Measurements from ENCODE around the gene TP53AIP1.

TP53AIP1 gene

DNA sequence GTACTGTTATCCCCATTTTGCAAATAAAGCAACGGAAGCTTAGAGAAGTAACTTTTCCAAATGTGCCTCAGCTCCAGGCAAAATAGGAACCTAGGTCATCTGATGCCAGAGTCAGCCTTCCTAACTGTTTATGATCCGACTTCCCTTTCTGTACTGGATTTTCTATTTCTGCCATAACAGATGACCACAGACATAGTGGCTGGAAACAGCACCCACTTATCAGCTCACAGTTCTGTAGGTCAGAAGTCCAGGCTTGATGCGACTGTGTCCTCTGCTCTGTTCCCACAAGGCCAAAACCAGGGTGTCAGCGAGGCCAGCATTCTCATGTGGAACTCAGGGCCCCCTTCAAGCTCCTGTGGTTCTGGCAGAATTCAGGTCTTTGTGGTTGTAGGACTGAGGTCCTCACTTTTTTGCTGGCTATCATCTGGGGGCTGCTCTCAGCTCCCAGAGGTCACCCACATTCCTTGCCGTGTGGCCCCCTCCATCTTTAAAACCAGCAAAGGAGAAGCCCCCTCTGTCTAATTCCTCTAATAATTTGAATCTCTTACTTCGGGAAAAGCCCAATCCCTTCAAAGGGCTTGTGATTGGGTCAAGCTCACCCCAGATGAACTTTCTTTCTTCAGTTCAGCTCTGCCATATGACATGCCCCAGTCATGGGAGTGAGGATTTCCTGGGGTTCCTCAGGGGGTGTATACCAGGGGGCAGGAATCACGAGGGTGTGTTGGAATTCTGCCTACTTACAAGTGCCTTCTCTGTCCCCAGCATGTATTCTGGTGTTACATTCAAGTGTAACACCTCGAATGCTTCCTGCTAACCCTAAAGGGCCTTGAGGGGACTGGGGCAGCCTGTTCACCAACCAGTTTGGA lies 36.3 kb downstream of the TP53AIP1 start:
- no peak for DNase-seq (ENCODE audit: low spot score)

DNA sequence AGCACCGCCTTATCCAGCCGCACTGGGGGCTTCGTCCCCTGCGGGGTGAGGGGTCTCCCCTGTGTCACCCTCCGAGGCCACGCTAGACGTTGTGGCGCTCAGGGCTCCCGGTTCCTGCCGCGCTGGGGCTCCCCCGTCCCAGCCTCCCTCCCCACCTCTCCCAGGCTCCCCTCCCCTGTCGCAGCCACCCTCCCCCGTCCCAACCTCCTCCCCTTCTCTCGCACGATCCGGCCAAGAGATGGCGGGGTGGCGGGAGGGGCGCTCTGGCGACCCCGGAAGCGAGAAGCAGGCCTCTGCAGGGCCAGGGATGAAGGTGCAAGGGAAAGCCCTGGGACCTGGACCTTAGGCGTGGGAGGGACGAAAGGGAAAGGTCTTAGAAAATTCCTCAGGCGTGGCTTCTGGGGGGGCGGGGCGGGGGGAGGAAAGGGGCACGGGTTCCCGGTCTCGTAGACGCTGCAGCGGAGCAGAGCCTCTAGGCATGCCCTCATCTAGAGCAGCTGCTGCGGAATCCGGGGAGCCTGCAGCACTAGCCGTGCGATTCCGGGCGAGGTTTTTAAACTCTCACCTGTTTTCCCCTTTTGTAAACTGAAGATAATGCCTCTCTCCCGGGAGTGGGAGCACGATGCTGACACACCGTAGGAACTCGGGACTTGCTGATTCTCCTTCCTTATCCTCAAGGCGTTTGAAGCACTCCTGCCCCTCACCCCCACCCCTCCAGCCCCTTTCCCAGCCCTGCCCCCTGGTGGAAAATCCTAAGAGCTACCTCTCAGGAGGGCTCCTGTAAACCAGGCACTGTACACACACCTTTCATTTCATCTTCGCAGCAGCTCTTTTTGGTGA lies 37.1 kb downstream of the TP53AIP1 start:
- peak; percentile 72 for DNase-seq (ENCODE audit: low spot score)

DNA sequence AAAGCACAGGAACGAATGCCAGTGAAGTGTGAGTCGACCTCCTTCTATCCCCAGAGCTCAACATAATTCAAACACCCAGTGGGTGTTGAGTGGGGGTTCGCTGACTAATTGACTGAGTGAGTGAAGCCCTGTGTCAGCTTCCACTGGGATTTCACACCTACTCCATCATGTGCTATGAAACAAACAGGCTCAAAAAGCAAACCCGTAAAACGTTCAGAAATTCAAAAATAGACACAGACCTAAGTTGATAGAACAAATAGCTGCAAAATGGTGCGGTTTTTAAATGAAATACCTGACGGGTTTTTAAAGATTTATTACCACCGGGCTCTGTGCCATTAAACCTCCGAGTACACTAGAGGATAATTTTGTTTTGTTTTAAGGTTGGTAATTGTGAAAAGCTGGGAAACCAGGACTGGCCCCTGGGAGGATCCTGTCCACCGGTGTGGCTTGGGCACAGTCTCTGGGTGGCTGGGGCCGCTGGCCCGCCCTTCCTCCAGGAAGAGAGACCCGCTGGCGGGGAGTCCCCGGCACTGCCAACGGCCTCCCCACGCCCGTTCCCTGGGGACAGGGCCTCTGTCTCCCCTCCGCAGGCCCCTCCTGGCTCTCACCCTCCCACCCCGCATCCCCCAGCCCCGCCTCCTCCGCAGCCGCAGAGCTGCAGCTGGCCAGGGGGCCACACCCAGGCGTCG lies 37.9 kb downstream of the TP53AIP1 start:
- DNase-seq (ENCODE audit: low spot score), result peak; percentile 70

DNA sequence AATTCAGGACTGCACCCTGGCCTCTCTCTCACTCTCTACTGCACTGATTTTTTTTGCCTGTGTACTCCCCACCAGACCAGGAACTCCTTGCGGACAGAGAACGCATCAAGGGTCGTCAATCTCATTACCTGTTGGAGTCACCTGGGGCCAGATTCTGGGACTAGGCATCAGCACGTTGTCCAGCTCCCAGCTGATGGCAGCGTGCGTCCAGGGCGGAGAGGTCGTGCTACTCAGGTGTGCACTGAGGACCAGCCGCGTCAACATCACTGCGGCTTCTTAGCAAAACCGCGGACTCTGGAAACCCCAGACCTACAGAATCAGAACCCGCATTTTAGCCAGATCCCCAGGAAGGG lies 38.4 kb downstream of the TP53AIP1 start:
- DNase-seq (ENCODE audit: low spot score), result no peak

DNA sequence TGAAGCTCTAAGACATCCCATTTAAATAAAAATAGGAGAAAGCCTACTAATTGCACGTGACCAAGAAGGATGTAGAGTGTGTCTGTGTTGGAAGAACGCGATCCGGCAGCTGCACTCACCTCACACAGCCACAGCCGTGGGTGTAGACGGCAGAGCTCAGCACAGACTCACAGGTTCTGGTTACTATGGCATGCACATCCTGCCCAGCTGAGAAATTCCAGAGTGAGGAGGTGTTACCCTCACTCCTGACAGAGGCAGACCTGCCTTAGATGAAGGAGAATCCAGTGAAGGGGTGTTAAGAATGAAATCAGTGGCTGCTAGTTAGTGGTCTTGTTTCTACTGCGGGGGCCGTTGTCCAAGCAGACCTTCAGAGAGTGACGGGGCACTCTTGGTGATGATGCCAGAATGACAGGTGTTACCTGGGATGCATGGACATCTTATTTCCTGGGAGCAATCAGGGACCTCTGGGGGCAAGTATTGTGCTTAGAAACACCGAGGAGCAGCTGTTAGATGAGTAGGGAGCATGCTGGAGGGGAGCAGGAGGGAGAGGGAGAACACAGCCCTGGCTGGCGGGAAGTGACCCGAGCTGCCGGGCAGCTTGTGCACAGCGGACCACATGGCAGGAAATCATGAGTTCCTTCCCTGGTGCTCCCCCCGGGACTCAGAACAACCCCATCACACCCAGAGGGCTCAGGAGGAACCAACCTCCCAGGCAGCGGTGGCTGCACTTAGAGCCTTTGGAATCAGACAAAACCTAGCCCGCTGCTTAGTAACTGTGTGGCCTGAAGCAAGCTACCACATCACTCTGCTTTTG lies 39.2 kb downstream of the TP53AIP1 start:
- no peak for DNase-seq (ENCODE audit: low spot score)

DNA sequence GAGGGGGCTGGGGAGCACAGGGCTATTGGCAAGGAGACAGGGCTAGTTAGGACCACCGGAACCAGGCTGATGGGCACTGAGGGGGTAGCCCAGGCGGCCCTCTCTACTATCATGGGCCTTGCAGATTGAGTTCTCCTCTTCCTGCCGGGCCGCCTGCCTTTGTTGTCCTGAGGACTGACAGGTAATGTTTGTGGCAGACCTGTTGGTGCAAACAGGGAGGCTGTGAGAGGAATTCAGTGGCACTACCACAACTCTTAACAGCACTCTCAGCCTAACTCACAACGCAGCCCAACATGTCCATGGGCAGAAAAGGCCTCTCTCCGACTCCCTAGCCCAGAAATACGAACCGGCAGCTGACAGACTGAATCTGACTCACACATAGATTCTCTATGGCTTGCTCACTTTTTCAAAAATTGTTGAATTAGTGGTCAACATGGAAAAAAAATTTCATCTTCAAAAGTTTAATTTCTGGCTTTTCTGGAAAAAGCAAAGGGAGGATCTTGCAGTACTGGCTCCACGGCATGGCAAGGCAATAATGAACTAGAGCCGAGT lies 40.1 kb downstream of the TP53AIP1 start:
- no peak for DNase-seq (ENCODE audit: low spot score)

DNA sequence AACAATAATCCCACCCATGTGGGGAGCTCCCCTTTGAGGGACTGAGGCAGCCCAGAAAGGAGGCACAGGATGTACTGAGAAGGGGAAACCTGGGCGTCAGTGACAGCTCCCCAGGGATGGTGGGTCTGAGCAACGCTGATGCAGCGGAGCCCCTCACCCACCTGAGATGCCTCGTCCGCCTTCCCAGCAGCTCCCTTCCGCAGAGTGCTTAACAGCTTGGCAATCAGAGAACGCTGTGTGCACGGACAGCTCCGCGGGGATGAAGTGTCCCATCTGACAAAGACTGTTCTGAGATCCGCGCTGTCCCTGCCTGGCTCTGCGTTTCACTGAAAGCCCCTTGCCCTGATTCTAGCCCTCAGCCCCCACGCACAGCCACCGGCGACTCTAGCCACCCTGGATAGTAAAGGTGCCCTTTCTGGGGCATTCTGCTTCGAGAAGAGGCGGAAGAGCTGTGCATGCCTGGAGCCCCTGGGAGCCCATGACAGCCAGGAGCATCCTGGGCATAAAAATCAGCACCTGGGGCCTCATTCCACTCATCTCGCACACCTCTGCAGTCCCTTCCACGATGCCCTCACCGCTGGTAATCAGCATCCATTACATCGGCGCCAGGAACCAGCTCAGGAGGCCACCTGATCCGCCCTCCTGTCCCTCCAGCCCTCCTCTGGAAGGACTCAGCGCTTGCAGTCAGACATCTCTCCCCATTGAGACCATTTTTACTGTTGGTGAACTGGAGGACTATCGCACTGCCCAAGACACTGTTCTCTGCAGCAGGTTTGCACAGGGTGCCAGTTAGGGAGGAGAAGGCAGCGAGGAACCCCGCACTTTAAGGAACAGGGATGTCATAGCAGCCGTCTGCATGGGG lies 40.8 kb downstream of the TP53AIP1 start:
- DNase-seq (ENCODE audit: low spot score), result no peak

DNA sequence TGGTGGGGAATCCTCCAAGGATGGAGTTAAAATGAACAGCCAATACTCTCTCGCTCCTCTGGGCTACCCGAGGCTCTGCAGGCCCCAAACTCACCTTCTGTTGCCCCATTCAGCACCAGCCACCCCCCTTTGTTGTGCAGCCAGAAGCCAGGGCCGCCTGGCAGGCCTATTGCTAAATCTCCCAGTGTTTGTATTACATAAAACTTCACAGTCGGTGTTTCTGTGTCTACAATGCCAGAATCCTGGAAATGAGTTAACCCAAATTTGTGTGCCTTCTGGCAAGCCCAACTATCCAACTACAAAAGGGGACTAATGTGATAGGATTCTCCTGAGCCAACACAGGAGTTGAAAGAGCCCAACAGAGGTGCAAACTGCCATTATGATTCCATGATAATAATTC lies 42.2 kb downstream of the TP53AIP1 start:
- no peak for DNase-seq (ENCODE audit: low spot score)

DNA sequence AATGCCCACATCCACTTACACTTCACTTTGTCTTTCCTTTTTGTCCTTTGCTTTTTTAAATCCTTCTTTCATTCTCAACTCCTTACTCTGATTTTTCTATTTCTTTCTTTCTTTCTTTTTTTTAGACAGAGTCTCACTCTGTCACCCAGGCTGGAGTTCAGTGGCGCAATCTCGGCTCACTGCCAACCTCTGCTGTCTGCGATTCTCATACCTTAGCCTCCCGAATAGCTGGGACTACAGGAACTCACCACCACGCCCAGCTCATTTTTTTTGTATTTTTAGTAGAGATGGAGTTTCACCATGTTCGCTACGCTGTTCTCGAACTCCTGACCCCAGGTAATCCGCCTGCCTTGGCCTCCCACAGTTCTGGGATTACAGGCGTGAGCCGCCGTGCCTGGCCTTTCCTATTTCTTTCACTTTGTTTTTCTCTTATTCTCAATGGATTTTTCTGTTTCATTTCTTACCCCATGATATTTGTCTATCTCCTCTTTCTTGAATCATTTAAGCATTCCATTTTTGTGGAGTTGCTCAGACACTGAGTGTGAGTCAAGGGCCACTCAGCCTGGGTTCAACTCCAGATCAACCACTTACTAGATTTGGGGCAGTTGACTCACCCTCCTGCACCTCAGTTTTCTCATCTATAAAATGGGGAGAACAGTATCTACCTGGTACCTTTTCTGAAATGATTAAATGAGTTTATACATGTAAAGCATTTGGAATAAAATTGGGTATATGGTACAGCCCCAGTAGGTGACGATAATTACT lies 43.9 kb downstream of the TP53AIP1 start:
- no peak for DNase-seq (ENCODE audit: low spot score)

DNA sequence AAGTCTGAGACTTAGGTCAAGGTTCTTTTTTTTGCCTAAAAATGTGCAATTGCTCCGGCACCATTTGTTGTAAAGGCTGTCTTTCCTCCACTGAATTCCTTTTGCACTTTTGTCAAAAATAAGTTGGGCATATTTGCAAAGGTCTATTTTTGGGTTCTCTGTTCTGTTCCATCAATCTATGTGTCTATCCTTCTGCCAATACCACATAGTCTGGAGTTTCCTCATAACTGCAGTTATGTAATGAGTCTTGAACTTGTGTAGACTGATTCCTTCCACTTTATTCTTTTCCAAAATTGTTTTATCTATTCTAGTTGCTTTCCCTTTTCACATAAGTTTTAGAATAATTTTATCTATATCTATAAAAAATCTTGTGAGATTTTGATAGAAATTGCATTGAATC lies 44.8 kb downstream of the TP53AIP1 start:
- no peak for DNase-seq (ENCODE audit: low spot score)

DNA sequence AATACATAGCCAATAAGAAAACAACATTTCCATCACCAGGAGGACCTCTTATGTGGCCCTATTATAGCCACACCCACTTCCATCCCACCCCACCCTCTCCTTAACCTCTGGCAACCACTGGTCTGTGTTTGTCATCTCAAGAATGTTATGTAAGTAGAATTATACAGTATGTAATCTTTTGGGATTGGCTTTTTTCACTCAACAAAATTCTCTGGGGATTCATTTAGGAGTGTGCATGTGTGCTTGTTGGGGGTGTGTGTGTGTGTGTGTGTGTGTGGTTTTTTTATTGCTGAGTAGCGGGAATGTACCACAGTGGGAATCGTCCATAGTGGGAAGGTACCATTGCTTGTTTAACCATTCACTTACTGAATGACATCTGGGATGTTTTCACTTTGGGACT lies 46.3 kb downstream of the TP53AIP1 start:
- DNase-seq (ENCODE audit: low spot score), result no peak

DNA sequence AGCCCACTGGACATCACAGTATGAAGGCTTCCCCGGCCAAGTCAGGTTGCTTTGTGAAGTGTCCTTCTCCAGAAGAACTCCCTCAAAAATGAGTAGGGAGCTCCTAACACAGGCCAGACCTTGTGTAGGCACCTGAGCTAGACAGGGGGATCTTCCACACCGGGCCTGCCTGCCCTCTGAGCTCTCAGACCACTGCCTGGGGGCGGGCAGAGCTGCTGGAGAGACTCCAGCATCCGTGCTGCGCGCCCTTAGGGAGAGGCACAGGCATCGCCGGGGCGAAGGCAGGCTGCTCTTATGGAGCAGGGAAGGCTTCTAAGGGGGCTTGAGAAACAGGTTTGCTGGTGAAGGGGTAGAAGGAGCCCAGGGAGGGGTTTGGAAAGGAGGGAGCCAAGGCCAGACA lies 47.1 kb downstream of the TP53AIP1 start:
- DNase-seq (ENCODE audit: low spot score), result no peak

DNA sequence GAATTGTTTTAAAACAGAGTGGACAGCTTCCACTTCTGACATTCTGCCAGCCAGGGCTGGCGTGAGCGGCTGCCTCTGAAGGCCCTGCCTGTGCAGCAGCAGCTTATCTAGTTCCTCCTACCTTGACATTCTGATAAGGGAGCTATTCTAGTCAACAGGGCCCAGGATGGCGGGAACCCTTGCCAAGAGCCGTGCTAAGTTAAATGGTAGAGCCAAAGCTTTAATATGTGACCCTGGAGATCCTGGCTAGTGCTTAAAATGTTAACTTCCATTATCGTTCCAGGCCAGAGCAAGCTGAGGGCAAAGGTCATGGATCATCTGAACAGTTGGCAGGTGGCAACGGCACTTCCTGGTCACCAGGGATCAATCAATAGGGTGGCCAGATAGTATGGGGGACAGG lies 48.0 kb downstream of the TP53AIP1 start:
- DNase-seq (ENCODE audit: low spot score), result no peak

DNA sequence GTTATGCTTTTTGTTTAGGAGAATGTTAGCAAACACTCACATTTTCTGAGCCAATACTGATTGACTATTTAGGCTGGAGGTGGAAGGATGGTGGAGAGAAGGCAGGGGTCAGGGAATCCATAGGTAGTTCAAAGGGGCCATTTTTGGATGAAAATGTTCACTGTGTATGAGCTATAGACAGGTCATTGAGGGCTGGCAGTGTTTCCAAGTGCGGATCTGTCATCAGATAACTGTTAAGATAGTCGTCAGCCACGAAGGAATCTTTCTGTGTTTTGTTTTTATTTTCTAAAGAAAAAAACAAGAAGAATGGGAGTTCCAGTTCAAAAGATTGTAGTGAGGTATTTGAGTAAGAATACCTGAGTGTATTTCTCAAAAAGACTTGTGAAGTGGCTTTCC lies 48.4 kb downstream of the TP53AIP1 start:
- DNase-seq (ENCODE audit: low spot score), result no peak

DNA sequence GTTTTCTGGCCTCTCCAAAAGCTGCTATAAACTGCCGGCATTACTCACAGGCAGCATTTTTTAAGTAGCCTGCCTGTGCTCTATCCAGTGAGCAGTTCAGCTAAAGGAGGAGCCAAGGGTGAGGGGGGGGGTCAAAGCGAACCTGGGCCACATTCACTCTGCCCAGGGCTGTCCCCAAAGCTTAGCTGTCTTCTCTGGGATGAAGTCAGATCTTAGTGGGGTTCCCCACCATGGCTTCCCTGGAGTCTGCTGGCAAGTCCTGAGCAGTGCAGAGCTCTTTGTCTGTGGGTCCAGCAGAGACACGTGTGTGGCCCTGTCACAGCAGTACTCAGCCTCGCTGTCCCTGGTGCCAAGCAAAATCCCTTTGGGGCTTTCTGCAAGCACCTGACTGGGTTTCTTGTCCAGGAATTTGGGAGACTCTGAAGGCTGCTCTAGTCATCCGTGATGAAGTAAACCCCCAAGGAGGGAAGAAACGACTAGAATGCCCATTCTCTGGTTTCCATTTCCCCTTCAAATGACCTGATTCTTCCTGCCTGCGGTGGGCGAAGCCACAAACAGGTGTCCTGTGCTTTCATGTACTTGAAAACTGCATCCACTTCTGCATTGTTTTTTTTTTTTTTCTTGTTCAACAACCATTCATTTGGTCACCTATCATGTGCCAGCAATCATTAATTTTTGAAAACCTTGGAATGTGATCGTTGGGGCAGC lies 48.9 kb downstream of the TP53AIP1 start:
- DNase-seq (ENCODE audit: low spot score), result no peak

DNA sequence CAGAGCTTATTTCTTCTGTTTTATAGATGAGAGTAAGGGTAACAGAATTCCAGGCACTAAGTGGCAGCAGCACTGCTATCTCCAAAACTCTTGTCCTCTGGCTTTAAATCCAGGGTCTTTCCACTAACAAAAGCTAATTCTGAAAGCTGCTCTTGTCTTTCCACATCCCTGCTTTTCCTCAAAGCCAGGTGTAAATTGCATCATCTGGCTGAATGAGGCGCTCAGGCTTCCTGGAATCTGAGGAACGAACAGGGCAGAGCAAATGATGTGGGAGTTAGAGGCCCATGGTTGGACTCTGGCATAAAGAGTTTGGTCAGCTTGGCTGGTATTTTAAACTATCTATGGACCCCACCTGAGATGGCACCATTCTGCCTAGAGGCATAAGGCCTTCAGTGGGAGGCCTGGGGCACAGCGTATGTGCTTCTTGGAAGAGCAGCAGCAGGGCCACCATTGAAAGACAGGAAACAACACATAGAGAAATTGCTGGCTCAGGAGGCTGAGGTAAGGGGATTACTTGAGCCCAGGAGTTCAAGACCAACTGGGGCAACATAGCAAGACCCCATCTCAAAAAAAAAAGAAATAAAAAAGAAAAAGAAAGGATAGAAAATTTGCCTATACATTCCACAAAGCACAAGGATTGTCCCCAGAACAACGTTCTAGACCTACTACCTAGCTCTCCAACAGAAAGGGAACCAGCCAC lies 49.7 kb downstream of the TP53AIP1 start:
- no peak for DNase-seq (ENCODE audit: low spot score)

DNA sequence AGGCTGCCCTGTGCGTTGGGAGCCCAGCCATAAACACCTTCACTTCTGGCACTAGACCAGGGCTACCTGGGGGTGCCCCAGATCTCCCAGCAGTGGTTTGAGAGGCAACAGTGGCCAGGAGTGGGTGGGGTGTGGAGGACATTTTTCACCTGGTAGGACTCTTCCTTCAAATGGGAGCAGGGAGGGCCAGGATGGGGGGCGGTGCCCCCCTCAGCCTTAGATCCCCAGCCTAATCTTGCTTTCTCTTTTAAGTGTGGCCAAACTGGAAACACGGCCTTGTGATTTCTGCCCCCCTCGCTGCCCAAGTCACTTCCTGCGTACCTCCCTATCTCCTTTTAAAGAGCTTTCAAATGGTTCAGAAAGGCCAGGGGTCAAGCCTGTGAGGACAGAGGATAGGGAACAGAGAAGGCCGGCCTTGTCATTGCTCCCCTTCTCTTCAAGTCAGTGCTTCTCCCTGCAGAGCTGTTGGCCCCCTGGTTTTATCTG lies 50.7 kb downstream of the TP53AIP1 start:
- DNase-seq (ENCODE audit: low spot score), result no peak
